Gastrocnemius medialis (tissue), 4 donors: ENCODE measurements around the gene PDE4D.

ENCODE experiments used
- POLR2A ChIP-seq, 2 donors: fragments of 450-650 bp; IDR thresholded peaks; one replicate each; pipeline ENCODE4 v1.6.1; 2017; ENCODE audit warnings: antibody characterized with exemption in 2 of 2, mild to moderate bottlenecking in 2 of 2, moderate library complexity in 2 of 2
- TF ChIP-seq, protein P1 (sequence below), 5 experiments: fragments of 450-650 bp in 3 of 5; fragments of 200-600 bp in 2 of 5; sonication (generic) in 2 of 5; IDR thresholded peaks in 4 of 5; conservative IDR thresholded peaks in 1 of 5; 1 replicate in 4 of 5; 2 replicates in 1 of 5; pipeline ENCODE4 v1.5.1; 2016 to 2019; ENCODE audit warnings: antibody characterized with exemption in 5 of 5, mild to moderate bottlenecking in 3 of 5, moderate library complexity in 3 of 5

DNA sequence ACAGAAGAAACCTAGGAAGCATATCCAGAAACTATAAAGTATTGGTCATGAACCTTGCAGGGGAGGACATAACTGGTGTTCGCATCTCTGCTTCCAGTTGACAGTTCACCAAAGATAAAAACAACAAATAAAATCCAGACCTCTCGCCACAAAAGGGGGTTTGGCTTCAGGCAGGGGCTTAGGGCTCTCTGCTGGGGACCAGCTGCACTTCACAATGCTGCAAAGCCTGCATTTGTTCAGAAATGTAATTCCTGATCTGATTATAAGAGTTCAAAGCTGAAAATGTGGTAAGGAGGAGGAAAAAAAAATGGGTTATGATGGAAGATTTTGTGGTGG, 79.0 kb downstream of the PDE4D start:
- TF ChIP-seq POLR2A (IDR thresholded peaks at IDR 0.05), result no peak
- TF ChIP-seq, protein P1, sequence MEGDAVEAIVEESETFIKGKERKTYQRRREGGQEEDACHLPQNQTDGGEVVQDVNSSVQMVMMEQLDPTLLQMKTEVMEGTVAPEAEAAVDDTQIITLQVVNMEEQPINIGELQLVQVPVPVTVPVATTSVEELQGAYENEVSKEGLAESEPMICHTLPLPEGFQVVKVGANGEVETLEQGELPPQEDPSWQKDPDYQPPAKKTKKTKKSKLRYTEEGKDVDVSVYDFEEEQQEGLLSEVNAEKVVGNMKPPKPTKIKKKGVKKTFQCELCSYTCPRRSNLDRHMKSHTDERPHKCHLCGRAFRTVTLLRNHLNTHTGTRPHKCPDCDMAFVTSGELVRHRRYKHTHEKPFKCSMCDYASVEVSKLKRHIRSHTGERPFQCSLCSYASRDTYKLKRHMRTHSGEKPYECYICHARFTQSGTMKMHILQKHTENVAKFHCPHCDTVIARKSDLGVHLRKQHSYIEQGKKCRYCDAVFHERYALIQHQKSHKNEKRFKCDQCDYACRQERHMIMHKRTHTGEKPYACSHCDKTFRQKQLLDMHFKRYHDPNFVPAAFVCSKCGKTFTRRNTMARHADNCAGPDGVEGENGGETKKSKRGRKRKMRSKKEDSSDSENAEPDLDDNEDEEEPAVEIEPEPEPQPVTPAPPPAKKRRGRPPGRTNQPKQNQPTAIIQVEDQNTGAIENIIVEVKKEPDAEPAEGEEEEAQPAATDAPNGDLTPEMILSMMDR (IDR thresholded peaks at IDR 0.05 in 4 of 5, conservative IDR thresholded peaks at IDR 0.05 in 1 of 5), result no peak
